Measurements from ENCODE around the gene SPOP.

GRCh38 chr17:49598918-49599317 lies 79.0 kb downstream of the SPOP start:
- TF ChIP-seq CTCF (IDR thresholded peaks at IDR 0.05; ENCODE audit: borderline replicate concordance, extremely low read depth, low read length, poor library complexity, severe bottlenecking): no peak
- no peak for TF ChIP-seq EZH2 (IDR thresholded peaks at IDR 0.05; ENCODE audit: borderline replicate concordance, low read depth, low read length, severe bottlenecking)
